ENCODE data around the gene IL4R. TPM values are rescaled to one million over a fixed set of nuclear protein-coding genes. Genes with fewer than 3 reads are reported as not detected.

IL4R gene
- total RNA-seq, 6 experiments from 2014 or later, result 20.0 to 27.0 (median 23.2) TPM

GRCh38 chr16:27345201-27345600 lies 31.4 kb downstream of the IL4R start:
- Mint-ChIP-seq H3K9me3 (no peaks in the 10 kb centered on the region), H3K27me3 (ENCODE audit: insufficient read depth) (no peaks in the 10 kb centered on the region; the same call in 1 of the 2 replicates), H3K4me1 (ENCODE audit: low read depth) (no peaks in the 10 kb centered on the region), H3K27ac (no peak overlapping the region), H3K4me3 (no peak overlapping the region), H3K36me3 (ENCODE audit: low read depth) (peaks cover 45% of the 10 kb centered on the region)
- no peak for DNase-seq
- TF ChIP-seq CTCF (IDR thresholded peaks at IDR 0.05), result no peak

- DNase-seq, result no peak
- H3K27me3 Mint-ChIP-seq (ENCODE audit: insufficient read depth), result no peaks in the 10 kb centered on the region; the same call in 1 of the 2 replicates
- no peak overlapping the region for H3K27ac Mint-ChIP-seq
- no peak overlapping the region for H3K4me3 Mint-ChIP-seq
- peaks cover 51% of the 10 kb centered on the region for H3K36me3 Mint-ChIP-seq (ENCODE audit: low read depth)
- H3K9me3 Mint-ChIP-seq, result no peaks in the 10 kb centered on the region
- H3K4me1 Mint-ChIP-seq (ENCODE audit: low read depth), result no peaks in the 10 kb centered on the region
- no peak for TF ChIP-seq CTCF (IDR thresholded peaks at IDR 0.05)
These were observed 33.0 kb downstream of the IL4R start for GRCh38 chr16:27346819-27347218.

GRCh38 chr16:27347930-27348685 lies 34.3 kb downstream of the IL4R start:
- no peaks in the 10 kb centered on the region; the same call in 1 of the 2 replicates for H3K27me3 Mint-ChIP-seq (ENCODE audit: insufficient read depth)
- H3K36me3 Mint-ChIP-seq (ENCODE audit: low read depth), result peaks cover 47% of the 10 kb centered on the region
- H3K9me3 Mint-ChIP-seq, result no peaks in the 10 kb centered on the region
- no peak for DNase-seq
- TF ChIP-seq CTCF (IDR thresholded peaks at IDR 0.05), result no peak
- H3K4me3 Mint-ChIP-seq, result no peak overlapping the region
- no peaks in the 10 kb centered on the region for H3K4me1 Mint-ChIP-seq (ENCODE audit: low read depth)
- no peak overlapping the region; the same call in 1 of the 2 replicates for H3K27ac Mint-ChIP-seq

DNA sequence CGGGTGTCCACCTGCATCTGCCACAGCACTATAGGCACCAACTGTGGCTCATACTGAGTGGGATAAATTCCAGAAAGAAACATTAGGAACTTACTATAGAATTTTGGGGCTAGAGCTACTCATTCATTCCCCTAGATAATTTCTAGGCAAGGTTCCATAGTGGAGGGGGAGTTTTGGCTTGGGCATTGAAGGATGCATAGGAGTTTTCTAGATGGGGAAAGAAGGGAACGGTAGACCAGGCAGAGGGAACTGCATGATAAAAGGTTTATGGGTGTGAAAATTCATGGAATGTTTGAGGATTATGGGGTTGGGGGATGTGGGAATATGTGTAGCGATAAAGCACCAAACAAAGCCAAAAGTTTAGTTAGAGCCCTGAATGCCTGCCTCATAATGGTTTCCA lies 35.5 kb downstream of the IL4R start:
- Mint-ChIP-seq H3K27me3 (ENCODE audit: insufficient read depth) (no peaks in the 10 kb centered on the region; the same call in 1 of the 2 replicates), H3K4me1 (ENCODE audit: low read depth) (no peaks in the 10 kb centered on the region), H3K36me3 (ENCODE audit: low read depth) (peaks cover 55% of the 10 kb centered on the region), H3K27ac (no peak overlapping the region), H3K4me3 (no peak overlapping the region), H3K9me3 (no peaks in the 10 kb centered on the region)
- no peak for DNase-seq
- no peak for TF ChIP-seq CTCF (IDR thresholded peaks at IDR 0.05)

- Mint-ChIP-seq H3K9me3 (no peaks in the 10 kb centered on the region), H3K4me3 (no peak overlapping the region), H3K27ac (no peak overlapping the region), H3K36me3 (ENCODE audit: low read depth) (peaks cover 62% of the 10 kb centered on the region), H3K4me1 (ENCODE audit: low read depth) (no peaks in the 10 kb centered on the region), H3K27me3 (ENCODE audit: insufficient read depth) (no peaks in the 10 kb centered on the region; the same call in 1 of the 2 replicates)
- DNase-seq, result no peak
- TF ChIP-seq CTCF (IDR thresholded peaks at IDR 0.05), result no peak
These were observed 36.2 kb downstream of the IL4R start for GRCh38 chr16:27350006-27350405.

Measured in HFFc6 (cell line).